Adrenal gland (tissue), 5 donors: Measurements from ENCODE around the gene ASPM.

Experiments used
- POLR2A ChIP-seq, 2 donors: fragments of 450-650 bp; IDR thresholded peaks; one replicate each; pipeline ENCODE4 v1.6.1; 2017; ENCODE audit warnings: antibody characterized with exemption in 2 of 2, mild to moderate bottlenecking in 2 of 2, moderate library complexity in 1 of 2
- TF ChIP-seq, protein P1 (sequence below), 6 experiments: fragments of 450-650 bp in 4 of 6; fragments of 200-600 bp in 2 of 6; sonication (generic) in 1 of 6; IDR thresholded peaks; 1 replicate in 5 of 6; 2 replicates in 1 of 6; pipeline versions ENCODE4 v1.5.1 to v1.8.0; 2016 to 2021; ENCODE audit warnings: antibody characterized with exemption in 6 of 6, mild to moderate bottlenecking in 2 of 6, moderate library complexity in 1 of 6
- donor health status: DM: no; HTN: no; CAD: no.

DNA sequence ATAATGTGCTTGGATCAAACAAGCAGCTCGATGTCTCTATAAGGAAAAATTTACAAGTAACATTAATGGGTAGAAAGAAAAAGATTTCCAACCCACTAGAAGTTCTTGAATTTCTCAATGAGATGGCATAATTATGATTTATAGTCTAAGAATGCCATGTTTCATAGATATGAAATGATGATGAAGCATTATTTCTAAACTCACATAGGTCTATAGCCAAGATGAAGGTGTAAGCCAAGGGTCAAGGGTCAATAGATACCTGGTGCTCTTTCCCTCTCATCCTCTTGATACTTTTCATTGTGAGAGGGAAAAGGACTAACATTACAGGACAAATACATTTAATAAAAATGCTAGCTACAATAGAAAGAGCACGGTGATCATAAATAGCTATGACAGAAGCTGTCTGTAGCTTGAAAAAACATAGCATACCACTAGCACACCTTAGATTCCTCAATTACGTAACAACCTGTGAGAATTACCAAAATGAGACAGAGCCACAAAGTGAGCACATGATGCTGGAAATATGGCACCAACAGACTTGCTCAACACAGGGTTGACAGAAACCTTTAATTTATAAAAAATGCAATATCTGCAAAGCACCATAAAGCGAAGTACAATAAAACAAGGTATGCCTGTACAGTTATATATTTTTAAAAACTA lies 53.1 kb downstream of the ASPM start:
- no peak for TF ChIP-seq POLR2A (IDR thresholded peaks at IDR 0.05)
- TF ChIP-seq, protein P1, sequence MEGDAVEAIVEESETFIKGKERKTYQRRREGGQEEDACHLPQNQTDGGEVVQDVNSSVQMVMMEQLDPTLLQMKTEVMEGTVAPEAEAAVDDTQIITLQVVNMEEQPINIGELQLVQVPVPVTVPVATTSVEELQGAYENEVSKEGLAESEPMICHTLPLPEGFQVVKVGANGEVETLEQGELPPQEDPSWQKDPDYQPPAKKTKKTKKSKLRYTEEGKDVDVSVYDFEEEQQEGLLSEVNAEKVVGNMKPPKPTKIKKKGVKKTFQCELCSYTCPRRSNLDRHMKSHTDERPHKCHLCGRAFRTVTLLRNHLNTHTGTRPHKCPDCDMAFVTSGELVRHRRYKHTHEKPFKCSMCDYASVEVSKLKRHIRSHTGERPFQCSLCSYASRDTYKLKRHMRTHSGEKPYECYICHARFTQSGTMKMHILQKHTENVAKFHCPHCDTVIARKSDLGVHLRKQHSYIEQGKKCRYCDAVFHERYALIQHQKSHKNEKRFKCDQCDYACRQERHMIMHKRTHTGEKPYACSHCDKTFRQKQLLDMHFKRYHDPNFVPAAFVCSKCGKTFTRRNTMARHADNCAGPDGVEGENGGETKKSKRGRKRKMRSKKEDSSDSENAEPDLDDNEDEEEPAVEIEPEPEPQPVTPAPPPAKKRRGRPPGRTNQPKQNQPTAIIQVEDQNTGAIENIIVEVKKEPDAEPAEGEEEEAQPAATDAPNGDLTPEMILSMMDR (IDR thresholded peaks at IDR 0.05): no peak
